Measurements from ENCODE around the gene TF.

- TF ChIP-seq POLR2AphosphoS5 (IDR thresholded peaks at IDR 0.05; ENCODE audit: low read depth, low read length) (no peak), CBX5 (IDR thresholded peaks at IDR 0.05; ENCODE audit: low read depth, low read length) (no peak), SIN3A (conservative IDR thresholded peaks at IDR 0.05 in 1 of 2, IDR thresholded peaks at IDR 0.05 in 1 of 2; ENCODE audit: low read depth in 1 of 2, low read length in 2 of 2) (no peak), SUZ12 (IDR thresholded peaks at IDR 0.05; ENCODE audit: low read length) (no peak), POLR2A (IDR thresholded peaks at IDR 0.05; ENCODE audit: control extremely low read depth in 1 of 2, low read depth in 2 of 2, low read length in 2 of 2) (no peak), EP300 (IDR thresholded peaks at IDR 0.05; ENCODE audit: borderline replicate concordance in 1 of 2, low read depth in 2 of 2, low read length in 2 of 2) (no peak), MAX (IDR thresholded peaks at IDR 0.05) (no peak), CTCF (IDR thresholded peaks at IDR 0.05; ENCODE audit: control extremely low read depth in 1 of 3, insufficient read depth in 1 of 3, low read depth in 1 of 3, low read length in 3 of 3) (no peak)
Measured at GRCh38 chr3:133830071-133830470, 83.9 kb downstream of the TF start.
